ENCODE data around the gene G0S2. TPM values are rescaled to one million over a fixed set of nuclear protein-coding genes. Genes with fewer than 3 reads are reported as not detected.

Gene G0S2
- total and polyA plus RNA-seq, 2 experiments from 2014 or later = 3.2 to 8.2 TPM

DNA sequence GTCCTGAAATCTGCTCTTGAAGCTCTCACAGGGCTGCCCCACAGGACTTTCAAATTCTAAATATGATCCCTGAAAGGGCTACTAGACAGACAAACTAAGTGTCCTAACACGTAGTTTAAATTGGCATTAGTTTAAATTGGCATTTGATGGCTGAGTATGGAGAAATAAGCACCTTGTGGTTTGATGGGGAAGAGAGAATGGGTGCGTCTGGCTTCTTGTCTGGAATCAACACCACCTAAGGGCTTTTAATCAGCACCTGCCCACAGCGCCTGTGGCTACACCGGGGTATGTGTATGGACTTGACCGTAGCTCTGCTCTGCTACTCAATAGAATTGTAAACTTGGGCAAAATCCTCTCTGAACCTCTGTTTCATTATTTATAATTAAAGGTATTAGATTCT is 17.3 kb upstream of the G0S2 start (continued):
- TF ChIP-seq, protein P1, sequence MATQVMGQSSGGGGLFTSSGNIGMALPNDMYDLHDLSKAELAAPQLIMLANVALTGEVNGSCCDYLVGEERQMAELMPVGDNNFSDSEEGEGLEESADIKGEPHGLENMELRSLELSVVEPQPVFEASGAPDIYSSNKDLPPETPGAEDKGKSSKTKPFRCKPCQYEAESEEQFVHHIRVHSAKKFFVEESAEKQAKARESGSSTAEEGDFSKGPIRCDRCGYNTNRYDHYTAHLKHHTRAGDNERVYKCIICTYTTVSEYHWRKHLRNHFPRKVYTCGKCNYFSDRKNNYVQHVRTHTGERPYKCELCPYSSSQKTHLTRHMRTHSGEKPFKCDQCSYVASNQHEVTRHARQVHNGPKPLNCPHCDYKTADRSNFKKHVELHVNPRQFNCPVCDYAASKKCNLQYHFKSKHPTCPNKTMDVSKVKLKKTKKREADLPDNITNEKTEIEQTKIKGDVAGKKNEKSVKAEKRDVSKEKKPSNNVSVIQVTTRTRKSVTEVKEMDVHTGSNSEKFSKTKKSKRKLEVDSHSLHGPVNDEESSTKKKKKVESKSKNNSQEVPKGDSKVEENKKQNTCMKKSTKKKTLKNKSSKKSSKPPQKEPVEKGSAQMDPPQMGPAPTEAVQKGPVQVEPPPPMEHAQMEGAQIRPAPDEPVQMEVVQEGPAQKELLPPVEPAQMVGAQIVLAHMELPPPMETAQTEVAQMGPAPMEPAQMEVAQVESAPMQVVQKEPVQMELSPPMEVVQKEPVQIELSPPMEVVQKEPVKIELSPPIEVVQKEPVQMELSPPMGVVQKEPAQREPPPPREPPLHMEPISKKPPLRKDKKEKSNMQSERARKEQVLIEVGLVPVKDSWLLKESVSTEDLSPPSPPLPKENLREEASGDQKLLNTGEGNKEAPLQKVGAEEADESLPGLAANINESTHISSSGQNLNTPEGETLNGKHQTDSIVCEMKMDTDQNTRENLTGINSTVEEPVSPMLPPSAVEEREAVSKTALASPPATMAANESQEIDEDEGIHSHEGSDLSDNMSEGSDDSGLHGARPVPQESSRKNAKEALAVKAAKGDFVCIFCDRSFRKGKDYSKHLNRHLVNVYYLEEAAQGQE (IDR thresholded peaks at IDR 0.05; ENCODE audit: unreplicated experiment) = no peak
- TF ChIP-seq EZH2phosphoT487 (IDR thresholded peaks at IDR 0.05; ENCODE audit: unreplicated experiment) = no peak

GRCh38 chr1:209659909-209660308 is 15.3 kb upstream of the G0S2 start:
- H3K9me2 ChIP-seq (ENCODE audit: insufficient read depth) = no peaks in the 10 kb centered on the region; the same call in 1 of the 2 replicates
- no peaks in the 10 kb centered on the region for H3K27me3 ChIP-seq (ENCODE audit: insufficient read depth)
- Mint-ChIP-seq H3K27me3 (ENCODE audit: insufficient read depth, low read depth, poor library complexity) (peaks cover 2% of the 10 kb centered on the region), H3K4me1 (peaks cover 11% of the 10 kb centered on the region; the same call in 1 of the 3 replicates), H3K27ac (no peak overlapping the region), H3K4me3 (no peak overlapping the region), H3K9me3 (no peaks in the 10 kb centered on the region), H3K36me3 (ENCODE audit: low read depth) (no peaks in the 10 kb centered on the region)
- H3K4me1 ChIP-seq (ENCODE audit: insufficient read depth) = no peaks in the 10 kb centered on the region
- no peaks in the 10 kb centered on the region for H3K36me3 ChIP-seq (ENCODE audit: insufficient read depth)
- no peak overlapping the region for H3K4me2 ChIP-seq
- H3K4me3 ChIP-seq = no peak overlapping the region
- ATAC-seq (no peak), DNase-seq (ENCODE audit: low spot score) (no peak)
- H2AFZ ChIP-seq = no peak overlapping the region
- no peaks in the 10 kb centered on the region for H3F3A ChIP-seq (replicated peaks; ENCODE audit: low read depth)
- no peak overlapping the region for H3K27ac ChIP-seq (ENCODE audit: low read depth)
- H4K20me1 ChIP-seq (replicated peaks; ENCODE audit: insufficient read depth) = no peaks in the 10 kb centered on the region
- TF ChIP-seq NANOG (IDR thresholded peaks at IDR 0.05; ENCODE audit: borderline replicate concordance) (no peak), EZH2 (IDR thresholded peaks at IDR 0.05; ENCODE audit: low read depth, unreplicated experiment) (no peak), ZNF331 (CRISPR knock-in tag; IDR thresholded peaks at IDR 0.05; ENCODE audit: low read depth) (no peak), ZNF114 (CRISPR knock-in tag; IDR thresholded peaks at IDR 0.05) (no peak)
- TF ChIP-seq, protein P2, sequence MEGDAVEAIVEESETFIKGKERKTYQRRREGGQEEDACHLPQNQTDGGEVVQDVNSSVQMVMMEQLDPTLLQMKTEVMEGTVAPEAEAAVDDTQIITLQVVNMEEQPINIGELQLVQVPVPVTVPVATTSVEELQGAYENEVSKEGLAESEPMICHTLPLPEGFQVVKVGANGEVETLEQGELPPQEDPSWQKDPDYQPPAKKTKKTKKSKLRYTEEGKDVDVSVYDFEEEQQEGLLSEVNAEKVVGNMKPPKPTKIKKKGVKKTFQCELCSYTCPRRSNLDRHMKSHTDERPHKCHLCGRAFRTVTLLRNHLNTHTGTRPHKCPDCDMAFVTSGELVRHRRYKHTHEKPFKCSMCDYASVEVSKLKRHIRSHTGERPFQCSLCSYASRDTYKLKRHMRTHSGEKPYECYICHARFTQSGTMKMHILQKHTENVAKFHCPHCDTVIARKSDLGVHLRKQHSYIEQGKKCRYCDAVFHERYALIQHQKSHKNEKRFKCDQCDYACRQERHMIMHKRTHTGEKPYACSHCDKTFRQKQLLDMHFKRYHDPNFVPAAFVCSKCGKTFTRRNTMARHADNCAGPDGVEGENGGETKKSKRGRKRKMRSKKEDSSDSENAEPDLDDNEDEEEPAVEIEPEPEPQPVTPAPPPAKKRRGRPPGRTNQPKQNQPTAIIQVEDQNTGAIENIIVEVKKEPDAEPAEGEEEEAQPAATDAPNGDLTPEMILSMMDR (conservative IDR thresholded peaks at IDR 0.05; ENCODE audit: low read depth in 2 of 2) = no peak
- TF ChIP-seq, protein P1 (IDR thresholded peaks at IDR 0.05; ENCODE audit: unreplicated experiment) = no peak
- TF ChIP-seq, protein P3, sequence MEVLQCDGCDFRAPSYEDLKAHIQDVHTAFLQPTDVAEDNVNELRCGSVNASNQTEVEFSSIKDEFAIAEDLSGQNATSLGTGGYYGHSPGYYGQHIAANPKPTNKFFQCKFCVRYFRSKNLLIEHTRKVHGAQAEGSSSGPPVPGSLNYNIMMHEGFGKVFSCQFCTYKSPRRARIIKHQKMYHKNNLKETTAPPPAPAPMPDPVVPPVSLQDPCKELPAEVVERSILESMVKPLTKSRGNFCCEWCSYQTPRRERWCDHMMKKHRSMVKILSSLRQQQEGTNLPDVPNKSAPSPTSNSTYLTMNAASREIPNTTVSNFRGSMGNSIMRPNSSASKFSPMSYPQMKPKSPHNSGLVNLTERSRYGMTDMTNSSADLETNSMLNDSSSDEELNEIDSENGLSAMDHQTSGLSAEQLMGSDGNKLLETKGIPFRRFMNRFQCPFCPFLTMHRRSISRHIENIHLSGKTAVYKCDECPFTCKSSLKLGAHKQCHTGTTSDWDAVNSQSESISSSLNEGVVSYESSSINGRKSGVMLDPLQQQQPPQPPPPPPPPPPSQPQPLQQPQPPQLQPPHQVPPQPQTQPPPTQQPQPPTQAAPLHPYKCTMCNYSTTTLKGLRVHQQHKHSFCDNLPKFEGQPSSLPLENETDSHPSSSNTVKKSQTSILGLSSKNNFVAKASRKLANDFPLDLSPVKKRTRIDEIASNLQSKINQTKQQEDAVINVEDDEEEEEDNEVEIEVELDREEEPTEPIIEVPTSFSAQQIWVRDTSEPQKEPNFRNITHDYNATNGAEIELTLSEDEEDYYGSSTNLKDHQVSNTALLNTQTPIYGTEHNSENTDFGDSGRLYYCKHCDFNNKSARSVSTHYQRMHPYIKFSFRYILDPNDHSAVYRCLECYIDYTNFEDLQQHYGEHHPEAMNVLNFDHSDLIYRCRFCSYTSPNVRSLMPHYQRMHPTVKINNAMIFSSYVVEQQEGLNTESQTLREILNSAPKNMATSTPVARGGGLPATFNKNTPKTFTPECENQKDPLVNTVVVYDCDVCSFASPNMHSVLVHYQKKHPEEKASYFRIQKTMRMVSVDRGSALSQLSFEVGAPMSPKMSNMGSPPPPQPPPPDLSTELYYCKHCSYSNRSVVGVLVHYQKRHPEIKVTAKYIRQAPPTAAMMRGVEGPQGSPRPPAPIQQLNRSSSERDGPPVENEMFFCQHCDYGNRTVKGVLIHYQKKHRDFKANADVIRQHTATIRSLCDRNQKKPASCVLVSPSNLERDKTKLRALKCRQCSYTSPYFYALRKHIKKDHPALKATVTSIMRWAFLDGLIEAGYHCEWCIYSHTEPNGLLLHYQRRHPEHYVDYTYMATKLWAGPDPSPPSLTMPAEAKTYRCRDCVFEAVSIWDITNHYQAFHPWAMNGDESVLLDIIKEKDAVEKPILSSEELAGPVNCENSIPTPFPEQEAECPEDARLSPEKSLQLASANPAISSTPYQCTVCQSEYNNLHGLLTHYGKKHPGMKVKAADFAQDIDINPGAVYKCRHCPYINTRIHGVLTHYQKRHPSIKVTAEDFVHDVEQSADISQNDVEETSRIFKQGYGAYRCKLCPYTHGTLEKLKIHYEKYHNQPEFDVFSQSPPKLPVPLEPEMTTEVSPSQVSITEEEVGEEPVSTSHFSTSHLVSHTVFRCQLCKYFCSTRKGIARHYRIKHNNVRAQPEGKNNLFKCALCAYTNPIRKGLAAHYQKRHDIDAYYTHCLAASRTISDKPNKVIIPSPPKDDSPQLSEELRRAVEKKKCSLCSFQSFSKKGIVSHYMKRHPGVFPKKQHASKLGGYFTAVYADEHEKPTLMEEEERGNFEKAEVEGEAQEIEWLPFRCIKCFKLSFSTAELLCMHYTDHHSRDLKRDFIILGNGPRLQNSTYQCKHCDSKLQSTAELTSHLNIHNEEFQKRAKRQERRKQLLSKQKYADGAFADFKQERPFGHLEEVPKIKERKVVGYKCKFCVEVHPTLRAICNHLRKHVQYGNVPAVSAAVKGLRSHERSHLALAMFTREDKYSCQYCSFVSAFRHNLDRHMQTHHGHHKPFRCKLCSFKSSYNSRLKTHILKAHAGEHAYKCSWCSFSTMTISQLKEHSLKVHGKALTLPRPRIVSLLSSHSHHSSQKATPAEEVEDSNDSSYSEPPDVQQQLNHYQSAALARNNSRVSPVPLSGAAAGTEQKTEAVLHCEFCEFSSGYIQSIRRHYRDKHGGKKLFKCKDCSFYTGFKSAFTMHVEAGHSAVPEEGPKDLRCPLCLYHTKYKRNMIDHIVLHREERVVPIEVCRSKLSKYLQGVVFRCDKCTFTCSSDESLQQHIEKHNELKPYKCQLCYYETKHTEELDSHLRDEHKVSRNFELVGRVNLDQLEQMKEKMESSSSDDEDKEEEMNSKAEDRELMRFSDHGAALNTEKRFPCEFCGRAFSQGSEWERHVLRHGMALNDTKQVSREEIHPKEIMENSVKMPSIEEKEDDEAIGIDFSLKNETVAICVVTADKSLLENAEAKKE (CRISPR knock-in tag; IDR thresholded peaks at IDR 0.05) = no peak
- H3K79me2 ChIP-seq (replicated peaks; ENCODE audit: insufficient read depth) = no peaks in the 10 kb centered on the region
